GM18519 (cell line): Measurements from ENCODE around the gene ATXN7.

Experiments used
- ATAC-seq: cut with Tn5 transposase; IDR thresholded peaks from one replicate; pipeline ENCODE4 v1.9.1; 2021; ENCODE audit warnings: mild to moderate bottlenecking, moderate library complexity; ENCODE audit not compliant: unreplicated experiment, low FRiP score

ATXN7 gene

DNA sequence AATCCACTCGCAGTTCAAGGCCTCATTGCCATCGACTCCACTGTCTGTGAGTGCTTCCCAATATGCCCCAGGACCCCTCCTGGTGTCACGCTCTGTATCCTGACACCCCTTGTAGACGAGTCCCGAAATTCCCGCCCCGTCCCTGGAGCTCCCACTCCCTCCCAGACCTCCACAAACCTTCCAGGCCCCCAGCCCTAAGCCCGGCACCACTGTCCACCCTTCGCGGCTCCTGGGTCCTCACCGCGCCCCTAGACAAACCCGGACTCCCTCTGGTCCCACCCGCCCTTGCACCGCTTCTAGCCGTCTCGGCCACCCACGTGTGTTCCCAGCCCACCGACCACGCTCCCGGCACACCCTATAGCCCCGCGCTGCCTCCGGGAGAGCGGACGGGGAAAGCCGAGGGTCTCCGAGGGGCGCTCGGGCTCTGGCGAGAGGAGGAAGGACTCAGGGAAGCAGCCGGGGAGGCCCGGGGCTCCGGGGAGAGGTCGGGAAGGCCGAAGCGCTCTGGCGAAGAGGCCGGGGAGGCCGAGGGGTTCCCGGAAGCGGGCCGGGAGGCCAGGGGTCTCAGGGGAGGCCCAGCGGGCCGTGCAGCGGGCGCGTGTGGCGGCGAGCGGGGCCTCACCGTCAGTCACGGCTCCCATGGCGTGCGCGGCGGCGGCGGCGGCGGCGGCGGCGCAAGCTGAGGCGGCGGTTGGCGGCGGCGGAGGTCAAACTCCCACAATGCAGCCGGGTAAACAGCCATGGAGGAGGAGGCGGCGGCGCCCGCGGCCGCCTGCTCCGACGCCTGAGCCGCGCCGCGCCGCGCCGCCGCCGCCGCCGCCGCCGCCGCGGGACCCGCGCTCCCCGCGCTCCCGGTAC, at the start of gene ATXN7, which contains the start of gene THOC7:
TSS of gene ATXN7 (plus strand) at position 718 of the 858 bp plus-strand sequence. CDS start 48,732 bp downstream, outside the sequence.
TSS of gene THOC7 (minus strand) at position 656 of the 858 bp plus-strand sequence. CDS start at position 641, 15 bp downstream.
- ATAC-seq = peak; percentile 45

DNA sequence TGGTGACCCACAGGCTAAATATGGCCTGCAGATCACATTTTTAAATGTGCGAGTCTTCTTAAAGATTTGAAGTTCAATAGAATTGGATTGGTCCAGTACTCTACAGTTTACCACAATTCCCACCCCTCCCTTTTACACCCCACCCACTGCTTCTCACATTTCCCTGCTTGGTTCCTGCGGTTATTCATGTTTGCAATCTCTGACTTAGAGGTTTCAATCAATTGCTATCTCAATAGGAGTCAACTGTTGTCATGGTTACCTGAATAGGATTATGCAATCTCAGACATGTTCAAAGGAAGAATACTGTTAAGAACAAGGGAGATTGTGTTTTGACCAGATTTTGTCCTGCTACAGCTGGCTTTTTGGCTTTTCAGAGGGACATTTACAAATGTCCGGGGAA, 49.4 kb upstream of the ATXN7 start:
- ATAC-seq = no peak

DNA sequence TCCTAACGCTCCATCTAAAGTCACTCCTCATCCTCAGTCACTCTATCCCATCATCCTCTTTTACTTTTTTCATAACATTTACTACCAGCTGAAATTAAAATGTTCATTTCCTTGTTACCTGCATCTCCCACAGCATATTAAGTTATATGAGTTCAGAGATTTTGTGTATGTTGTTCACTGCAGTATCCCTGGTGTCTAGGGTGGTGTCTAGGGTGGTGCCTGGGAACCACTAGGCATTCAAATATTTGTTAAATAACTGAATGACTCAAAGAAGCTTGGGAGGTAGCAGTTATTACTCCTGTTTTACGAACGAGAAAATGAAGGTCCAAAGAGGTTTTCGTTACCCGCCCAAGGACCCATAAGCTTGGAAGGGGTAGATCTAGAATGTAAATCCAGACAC, 46.4 kb upstream of the ATXN7 start:
- no peak for ATAC-seq

DNA sequence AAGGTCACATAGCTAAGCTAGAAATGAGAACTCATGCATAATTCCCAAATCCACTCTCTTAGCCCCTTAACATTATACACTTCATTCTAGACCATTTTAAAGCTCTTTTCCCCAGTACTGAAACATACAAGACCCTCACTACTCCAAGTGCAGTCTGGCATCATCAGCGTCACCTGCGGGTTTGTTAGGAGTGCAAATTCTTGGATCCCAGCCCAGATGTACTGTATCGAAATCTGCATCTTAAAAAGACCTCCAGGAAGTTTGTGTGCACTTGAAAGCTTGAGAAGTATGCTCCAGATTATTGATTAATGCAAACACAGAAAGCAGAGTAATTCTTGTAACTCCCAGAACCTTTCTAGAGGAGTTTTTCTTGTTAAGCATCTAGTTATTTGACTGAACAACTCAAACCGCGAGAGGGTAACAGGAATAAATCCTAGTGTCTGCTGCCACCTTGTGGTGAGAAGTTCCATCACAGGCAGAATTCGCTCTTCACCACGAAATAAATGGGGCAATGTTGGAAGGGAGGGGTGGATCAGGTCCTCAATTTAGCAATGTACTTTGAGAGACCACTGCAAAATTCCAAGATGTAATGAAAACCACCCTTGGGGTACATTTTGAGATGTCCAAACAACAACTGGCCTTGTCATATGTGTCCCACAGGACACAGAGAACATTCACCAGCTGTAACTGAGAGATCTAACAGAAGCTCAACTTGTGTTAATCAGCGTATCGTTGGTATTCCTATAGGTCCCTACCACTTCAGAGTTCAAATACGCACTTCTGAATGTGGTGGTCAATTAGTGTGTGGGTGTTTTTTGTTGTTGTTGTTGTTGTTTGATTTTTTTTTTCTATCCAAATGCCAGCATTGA, 45.2 kb upstream of the ATXN7 start:
- ATAC-seq = peak; percentile 74

DNA sequence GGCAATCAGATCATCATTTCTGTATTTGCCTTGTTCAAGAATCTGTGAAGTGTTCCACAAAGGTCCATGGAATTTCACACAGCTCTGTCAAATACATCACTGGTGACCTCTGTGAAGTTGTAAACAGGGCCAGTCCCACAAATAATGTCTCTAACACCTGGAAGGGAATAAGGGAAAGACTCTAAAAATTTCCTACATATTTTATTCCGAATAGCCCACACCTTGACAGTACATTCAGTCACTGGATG, 44.6 kb upstream of the ATXN7 start, which contains the start of gene C3orf49:
TSS of gene C3orf49 (plus strand) at position 149 of the 248 bp plus-strand sequence. CDS start 173 bp downstream, outside the sequence.
- ATAC-seq = no peak

DNA sequence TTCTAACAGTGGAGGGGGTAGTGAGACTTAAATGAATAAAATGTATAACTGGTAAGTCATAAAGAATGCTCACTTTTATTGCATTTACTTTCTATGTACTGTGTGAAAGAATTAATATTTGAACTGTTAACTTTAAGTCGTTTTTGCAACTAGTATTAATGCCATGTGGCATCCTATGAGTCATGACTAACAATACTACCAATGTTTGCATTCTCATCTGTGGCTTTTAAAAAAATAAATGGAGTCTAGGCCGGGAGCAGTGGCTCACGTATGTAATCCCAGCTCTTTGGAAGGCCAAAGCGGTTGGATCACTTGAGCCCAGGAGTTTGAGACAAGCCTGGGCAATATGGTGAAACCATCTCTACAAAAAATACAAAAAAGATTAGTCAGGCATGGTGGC, 39.4 kb upstream of the ATXN7 start:
- ATAC-seq = no peak

DNA sequence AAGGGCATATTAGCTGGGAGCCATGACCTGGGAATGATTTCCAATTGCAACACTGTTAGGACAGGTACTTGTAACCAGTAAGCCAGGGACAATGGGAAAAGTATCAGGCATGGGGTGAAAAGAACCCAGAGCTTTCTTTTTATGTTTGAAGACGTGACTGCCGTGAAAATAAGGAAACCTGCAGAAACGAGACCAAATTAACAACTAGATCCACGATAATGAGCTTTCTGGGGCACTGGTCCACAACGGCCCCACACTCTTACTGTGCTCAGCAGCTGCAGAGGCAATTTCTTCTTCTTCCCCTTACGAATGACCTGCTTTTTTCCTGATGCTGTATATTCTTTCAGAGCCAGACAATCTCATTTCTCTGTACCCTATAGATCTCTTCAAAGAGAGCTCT, 33.1 kb upstream of the ATXN7 start:
- no peak for ATAC-seq

- no peak for ATAC-seq
Observed at GRCh38 chr3:63832395-63832794, 31.3 kb upstream of the ATXN7 start.

DNA sequence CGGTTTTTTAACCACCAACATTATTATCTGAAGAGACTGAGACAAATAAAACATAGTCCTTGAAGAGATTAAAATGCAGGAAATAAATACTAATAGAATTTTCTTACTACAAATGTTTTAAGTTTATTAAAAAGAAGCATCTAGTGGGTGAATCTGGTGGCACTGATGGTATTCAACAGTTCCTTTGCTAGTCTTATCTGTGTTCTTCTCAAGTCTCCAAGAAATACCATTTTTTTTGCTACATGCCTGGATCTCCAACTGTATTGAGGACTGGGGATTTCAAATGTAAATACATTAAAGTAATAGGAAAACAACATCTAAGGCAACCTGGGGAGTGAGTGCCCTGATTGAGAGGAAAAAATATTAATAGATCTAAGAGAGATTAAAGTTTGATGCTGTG, 22.0 kb upstream of the ATXN7 start:
- ATAC-seq = no peak

DNA sequence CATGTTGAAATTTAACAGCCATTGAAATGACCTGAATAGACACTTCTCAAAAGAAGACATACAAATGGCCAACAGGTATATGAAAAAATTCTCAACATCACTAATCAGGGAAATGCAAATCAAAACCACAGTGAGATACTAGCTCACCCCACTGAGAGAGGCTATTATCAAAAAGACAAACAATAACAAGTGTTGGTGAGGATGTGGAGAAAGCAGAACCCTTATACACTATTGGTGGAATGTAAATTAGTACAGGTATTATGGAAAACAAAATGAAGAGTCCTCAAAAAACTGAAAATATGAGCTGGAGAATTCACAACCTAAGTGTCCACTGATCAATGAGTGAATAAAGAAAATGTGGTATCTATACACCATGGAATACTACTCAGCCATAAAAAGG, 21.5 kb upstream of the ATXN7 start:
- no peak for ATAC-seq

GRCh38 chr3:63845215-63845614, 18.5 kb upstream of the ATXN7 start:
- ATAC-seq = no peak

DNA sequence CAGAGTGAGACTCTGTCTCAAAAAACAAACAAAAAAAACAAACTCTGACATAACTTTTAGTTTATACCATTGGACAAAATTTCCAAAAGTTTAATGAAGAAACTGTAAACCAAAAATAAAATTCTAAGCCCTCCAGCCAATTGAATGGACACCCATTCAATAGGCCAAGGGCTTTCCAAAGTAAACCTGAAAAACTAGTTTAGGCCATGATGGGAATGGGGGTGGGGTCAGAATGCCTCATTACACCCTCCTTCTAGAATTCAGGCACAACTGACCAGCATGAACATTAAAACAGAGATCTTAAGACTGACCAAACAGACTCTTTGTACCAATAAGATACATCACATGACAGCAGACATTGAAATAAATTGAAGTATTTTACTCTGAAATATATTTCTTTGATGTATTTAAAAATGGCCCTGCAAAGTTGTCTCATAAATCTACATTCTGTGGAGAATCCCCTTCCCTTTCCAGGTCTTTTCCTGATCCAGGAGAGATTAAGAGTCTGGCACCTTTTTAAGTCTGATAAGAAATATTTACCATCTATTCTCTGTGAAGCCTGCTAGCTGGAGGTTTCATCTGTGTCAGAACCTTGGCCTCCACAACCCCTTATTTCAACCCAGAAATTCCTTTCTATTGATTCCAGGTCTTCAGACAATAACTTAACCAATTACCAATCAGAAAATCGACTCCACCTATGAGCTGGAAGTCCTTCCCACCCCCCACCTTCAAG, 15.8 kb upstream of the ATXN7 start:
- no peak for ATAC-seq

DNA sequence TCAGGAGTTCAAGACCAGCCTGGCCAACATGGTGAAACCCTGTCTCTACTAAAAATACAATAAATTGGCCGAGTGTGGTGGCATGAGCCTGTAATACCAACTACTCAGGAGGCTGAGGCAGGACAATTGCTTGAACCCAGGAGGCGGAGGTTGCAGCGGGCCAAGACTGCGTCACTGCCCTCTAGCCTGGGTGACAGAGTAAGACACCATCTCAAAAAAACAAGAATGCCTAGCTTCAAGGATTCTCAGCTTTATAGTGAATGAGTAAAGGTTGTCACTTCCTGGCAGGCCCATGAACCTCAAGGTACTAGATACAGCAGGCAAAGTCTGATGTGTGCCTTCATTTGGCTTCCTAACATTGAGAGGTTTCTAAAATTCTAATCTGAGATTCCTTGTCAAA, 14.5 kb upstream of the ATXN7 start:
- ATAC-seq = no peak

DNA sequence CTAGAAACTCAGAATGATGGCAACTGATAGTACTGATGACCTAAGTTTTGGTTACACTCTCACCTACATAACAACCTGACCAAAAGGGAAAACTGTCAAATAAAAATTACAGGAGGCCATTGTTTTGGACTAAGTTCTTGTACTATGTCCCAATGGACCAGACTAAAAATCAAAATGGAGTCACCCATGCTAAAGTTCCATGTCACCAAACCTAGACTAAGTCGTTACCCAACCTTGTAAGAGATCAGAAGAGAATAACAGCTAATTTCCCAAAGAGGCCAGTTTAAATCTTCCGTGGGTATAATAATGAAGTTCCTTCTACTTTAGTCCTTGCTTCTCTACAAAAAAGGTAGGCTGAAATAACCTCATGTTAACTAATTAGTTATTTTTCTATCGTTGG, 12.4 kb upstream of the ATXN7 start:
- ATAC-seq = no peak

DNA sequence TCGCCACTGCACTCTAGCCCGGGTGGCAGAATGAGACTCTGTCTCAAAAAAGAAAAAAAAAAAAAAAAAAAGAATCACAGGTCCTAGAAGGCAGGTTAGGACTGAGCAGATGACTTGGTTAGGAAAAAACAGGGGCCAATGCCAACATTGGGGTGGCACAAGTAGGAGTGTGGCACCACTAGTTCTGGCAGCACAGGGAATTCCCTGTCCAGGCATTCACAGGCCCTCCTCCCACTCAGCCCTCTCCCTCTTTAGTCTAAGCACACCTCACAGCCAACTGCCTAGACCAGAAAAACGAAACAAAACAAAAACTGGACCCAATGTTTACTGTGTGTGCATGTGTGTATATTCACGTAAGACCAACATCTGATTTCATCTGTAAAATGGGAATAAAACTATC, 10.6 kb upstream of the ATXN7 start:
- no peak for ATAC-seq

DNA sequence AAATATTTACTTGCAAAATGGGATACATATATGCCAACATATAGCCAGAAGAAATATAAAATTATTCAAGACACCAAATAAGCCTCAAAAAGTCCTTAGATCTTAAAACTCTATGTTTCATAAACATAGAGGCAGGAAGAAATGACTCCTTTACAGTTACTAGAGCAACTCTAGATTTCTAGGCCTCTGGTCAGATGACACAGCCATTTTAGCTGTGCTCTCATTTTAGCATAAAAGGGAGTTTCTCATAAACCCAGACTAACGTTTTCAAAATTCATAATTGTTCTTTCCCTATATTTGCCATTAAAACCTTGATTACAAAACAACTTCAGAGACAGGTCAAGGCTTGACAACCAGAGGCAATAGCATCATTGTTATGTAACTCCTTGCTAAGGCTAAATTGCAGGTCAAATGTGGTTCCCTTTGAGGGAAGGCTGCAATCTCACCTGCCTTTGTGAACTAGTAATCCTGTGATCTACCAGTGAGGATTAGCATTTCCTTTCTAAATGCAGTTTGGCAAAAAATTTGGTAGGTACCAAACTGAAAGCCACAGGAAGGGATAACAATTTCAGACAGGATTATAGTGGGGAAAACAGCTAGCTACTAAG, 8.2 kb upstream of the ATXN7 start:
- no peak for ATAC-seq

DNA sequence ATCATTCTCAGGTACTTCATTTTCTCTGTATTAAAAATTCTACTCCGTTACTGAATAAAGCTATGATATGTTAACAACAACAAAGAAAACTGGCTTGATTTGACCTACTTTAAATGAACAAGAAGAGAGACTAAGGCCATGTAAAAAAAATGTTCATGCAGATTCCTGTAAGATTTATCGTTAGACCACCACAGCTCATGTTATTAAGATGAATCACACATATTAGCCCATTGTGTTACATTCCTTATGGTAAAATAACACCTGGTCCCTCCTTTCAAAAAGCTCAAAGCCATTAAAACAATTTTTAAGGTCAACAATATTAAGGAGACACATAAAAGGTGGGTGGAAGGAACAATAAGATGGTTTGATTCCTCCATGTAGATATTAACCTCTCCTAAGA, 6.4 kb upstream of the ATXN7 start:
- ATAC-seq = no peak

DNA sequence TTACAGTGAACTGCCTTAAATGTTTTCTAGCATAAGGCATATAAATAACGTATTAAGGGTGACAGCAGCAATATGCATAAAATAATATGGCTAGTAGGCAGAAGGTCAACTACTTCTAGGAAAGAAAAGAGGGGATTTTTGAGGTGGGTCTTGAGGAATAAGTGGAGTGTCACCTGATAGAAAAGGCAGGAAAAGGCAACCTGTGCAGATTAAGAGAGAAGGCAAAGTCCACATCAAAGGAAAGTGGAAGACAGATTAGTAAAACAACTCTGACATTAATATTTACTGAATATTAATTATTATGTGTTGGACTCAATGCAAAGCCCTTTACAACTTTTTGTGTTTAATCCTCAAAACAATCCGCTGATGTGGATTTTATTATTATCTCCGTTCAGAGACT, 2.9 kb upstream of the ATXN7 start:
- ATAC-seq = no peak

GRCh38 chr3:63861306-63861705, 2.4 kb upstream of the ATXN7 start:
- ATAC-seq = no peak

DNA sequence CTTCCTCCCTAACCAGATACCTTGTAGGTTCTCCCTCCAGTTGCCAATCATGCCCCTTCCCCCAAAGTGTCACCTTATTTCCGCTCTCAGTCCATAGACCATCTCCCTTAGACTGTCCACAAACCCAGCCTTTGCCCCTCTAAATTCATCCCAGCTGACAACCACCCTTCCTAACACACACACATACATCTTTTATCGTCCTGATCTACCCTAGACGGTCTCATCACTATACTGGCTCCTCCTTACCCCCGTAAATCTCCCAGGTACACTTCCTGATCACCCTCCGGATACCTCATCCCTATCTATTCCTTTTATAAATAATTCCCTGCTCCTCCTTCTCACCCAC, 890 bp upstream of the ATXN7 start:
- ATAC-seq = no peak
